GM12891 (cell line): ENCODE data around the gene ST6GALNAC3.
"Not testable (repeated sequence)": the region's sequence is repeated elsewhere in the genome, so short reads cannot be mapped to it uniquely, and the experiment has no call there.

Experiments
- POLR2A ChIP-seq: IDR thresholded peaks from 2 replicates; pipeline ENCODE4 v1.6.1; 2011; ENCODE audit warnings: low read depth, low read length, control low read depth
- POLR2AphosphoS5 ChIP-seq: IDR thresholded peaks from 2 replicates; pipeline ENCODE4 v1.6.1; 2011; ENCODE audit warnings: low read depth, low read length, control low read depth
- POU2F2 ChIP-seq: IDR thresholded peaks from 2 replicates; pipeline ENCODE4 v1.6.1; 2011; ENCODE audit warnings: low read depth, mild to moderate bottlenecking, control low read depth, low read length, moderate library complexity
- TAF1 ChIP-seq: IDR thresholded peaks from 2 replicates; pipeline ENCODE4 v1.6.1; 2011; ENCODE audit warnings: low read depth, low read length, control low read depth

- not testable (repeated sequence) for TF ChIP-seq POU2F2, POLR2AphosphoS5, POLR2A, TAF1
Measured at GRCh38 chr1:76242587-76242986, 168.0 kb downstream of the ST6GALNAC3 start.
